DMS53 treated with DMSO at 0.1 percent for 48 hours (cell line): Measurements from ENCODE around the gene NUP153.
"Not testable (repeated sequence)": the region's sequence is repeated elsewhere in the genome, so short reads cannot be mapped to it uniquely, and the experiment has no call there.

ENCODE experiments used
- DNase-seq: peaks from one replicate; lab custom pipeline; 2025; ENCODE audit not compliant: unreplicated experiment; lab: John Stamatoyannopoulos, UW

NUP153 gene

GRCh38 chr6:17714177-17714576 is 7.5 kb upstream of the NUP153 start:
- no peak for DNase-seq

- no peak for DNase-seq
Measured at GRCh38 chr6:17712576-17712975, 5.9 kb upstream of the NUP153 start.

- DNase-seq: no peak
Measured at GRCh38 chr6:17710331-17710730, 3.6 kb upstream of the NUP153 start.

GRCh38 chr6:17709476-17709875 is 2.8 kb upstream of the NUP153 start:
- DNase-seq: no peak

- DNase-seq: not testable (repeated sequence)
Measured at GRCh38 chr6:17708035-17708434, 1.3 kb upstream of the NUP153 start.

- no peak for DNase-seq
Measured at GRCh38 chr6:17707371-17707651, 586 bp upstream of the NUP153 start.

- peak; percentile 22 for DNase-seq
Measured at GRCh38 chr6:17705778-17706579, 746 bp downstream of the NUP153 start.

- no peak for DNase-seq
Measured at GRCh38 chr6:17705428-17705777, 1.3 kb downstream of the NUP153 start.

- no peak for DNase-seq
Measured at GRCh38 chr6:17703256-17703694, 3.5 kb downstream of the NUP153 start.

GRCh38 chr6:17700421-17701416 is 6.0 kb downstream of the NUP153 start:
- DNase-seq: no peak

GRCh38 chr6:17691925-17692538 is 14.7 kb downstream of the NUP153 start:
- no peak for DNase-seq

GRCh38 chr6:17688481-17688880 is 18.2 kb downstream of the NUP153 start:
- no peak for DNase-seq

GRCh38 chr6:17687136-17687535 is 19.6 kb downstream of the NUP153 start:
- DNase-seq: no peak

- no peak for DNase-seq
Measured at GRCh38 chr6:17684134-17684533, 22.6 kb downstream of the NUP153 start.

- no peak for DNase-seq
Measured at GRCh38 chr6:17683428-17683827, 23.3 kb downstream of the NUP153 start.

GRCh38 chr6:17679726-17680125 is 27.0 kb downstream of the NUP153 start:
- DNase-seq: no peak

GRCh38 chr6:17677602-17678001 is 29.1 kb downstream of the NUP153 start:
- DNase-seq: no peak

GRCh38 chr6:17673543-17674254 is 33.0 kb downstream of the NUP153 start:
- no peak for DNase-seq

- no peak for DNase-seq
Measured at GRCh38 chr6:17672064-17672718, 34.5 kb downstream of the NUP153 start.

- no peak for DNase-seq
Measured at GRCh38 chr6:17666646-17667045, 40.1 kb downstream of the NUP153 start.

GRCh38 chr6:17665132-17665531 is 41.6 kb downstream of the NUP153 start:
- no peak for DNase-seq
